Stimulated activated CD4-positive, alpha-beta T cell treated with anti-CD3 and anti-CD28 coated beads, Interleukin-1b, Interleukin-23, amount 100 ng/mL, for 48 hours (primary cell): ENCODE results near the gene COL5A2.

ENCODE experiments used
- DNase-seq: peaks from one replicate; pipeline ENCODE4 v3.0.0-alpha.2; 2020

COL5A2 gene

GRCh38 chr2:189178726-189179569, 613 bp downstream of the COL5A2 start:
- no peak for DNase-seq

DNA sequence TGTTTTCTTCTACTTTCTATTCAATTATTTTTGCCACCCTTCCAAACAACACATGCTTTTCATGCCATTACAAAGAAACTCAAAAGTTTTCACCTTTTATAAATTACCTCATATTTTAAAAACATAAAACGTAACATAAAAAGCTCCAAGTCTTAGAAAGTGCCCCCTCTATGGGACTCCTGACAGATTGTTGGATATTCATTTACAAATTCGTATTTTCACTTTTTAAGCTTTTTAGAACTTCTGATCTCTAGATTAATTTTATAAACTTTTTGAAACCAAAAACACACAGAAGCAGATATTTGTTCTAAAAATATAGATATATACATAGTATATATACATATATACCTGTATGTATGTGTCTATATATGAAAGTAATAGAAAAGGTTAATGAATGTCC, 1.5 kb downstream of the COL5A2 start:
- no peak for DNase-seq

DNA sequence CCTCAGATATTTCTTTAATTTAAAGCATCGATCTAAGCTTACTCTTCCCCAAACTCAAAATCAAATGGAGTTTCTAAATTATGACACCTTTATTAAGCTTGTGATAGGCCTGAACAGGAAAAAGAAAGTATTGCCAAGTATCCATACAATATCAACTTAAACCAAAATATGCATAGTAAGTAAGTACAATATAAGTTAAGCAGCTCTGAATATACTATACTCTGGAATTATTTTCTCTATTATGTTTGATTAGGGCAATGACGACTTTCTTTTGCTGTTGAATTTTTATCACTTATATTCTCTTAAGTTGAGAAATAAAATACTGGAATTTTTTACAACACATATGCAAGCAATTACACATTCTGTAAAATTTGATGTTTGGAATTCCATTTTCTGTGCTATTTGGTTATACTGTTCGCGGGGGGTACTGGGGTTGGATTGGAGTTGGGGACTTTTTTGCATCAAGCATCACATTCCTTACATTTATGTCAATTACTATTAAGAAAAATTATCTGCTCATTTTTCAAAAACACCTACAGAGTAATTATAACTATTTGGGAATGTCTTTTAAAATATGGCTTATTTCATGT, 2.2 kb downstream of the COL5A2 start:
- no peak for DNase-seq

- DNase-seq: no peak
These were observed 3.0 kb downstream of the COL5A2 start for GRCh38 chr2:189176516-189176915.

DNA sequence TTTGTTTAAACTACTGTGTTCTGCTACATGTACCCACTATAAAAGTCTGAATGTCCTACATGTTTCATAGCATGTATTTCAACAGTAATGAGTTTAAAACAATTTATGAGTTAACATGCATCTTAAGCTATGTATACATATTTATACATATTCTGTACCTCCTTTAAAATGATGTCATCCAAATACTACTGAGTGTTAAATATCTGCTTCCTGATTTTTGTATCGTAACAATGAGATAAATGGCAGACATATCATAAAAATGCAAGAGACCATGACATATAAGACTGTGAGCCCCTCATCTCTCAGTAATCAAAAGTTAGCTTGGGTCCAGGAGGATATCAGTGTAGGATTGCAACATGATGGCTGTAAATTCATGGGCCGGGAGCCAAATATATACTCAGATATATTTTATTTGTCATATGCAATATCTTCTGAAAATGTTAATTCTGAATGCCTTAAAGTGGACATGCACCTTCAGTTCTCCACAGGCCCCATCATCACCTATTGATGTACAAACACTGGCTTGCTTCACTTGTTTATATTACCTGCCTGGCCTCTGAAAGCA, 3.6 kb downstream of the COL5A2 start:
- DNase-seq: no peak

- no peak for DNase-seq
These were observed 7.5 kb downstream of the COL5A2 start for GRCh38 chr2:189171956-189172609.

GRCh38 chr2:189168856-189169499, 10.6 kb downstream of the COL5A2 start:
- no peak for DNase-seq

- DNase-seq: no peak
These were observed 13.7 kb downstream of the COL5A2 start for GRCh38 chr2:189165656-189166380.

GRCh38 chr2:189164746-189165145, 14.8 kb downstream of the COL5A2 start:
- DNase-seq: no peak

DNA sequence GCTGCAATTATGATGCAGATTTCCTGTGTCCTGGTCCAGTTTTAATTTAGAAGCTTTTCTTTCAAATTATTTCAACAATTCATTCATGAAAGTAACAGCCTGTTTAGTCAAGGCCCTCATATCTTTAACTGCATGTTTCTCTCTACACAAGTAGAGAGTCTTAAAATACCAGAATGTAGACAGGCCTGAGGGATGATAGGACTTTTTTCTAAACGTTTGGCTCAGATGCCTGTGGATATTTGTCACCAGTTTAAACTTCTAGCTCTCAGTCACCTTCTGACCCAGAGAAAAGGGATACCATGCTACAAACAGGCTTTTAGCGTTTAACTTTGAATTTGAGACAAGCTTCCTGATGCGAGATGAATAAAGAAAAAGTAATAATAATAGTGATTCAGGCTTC, 15.7 kb downstream of the COL5A2 start:
- DNase-seq: no peak

DNA sequence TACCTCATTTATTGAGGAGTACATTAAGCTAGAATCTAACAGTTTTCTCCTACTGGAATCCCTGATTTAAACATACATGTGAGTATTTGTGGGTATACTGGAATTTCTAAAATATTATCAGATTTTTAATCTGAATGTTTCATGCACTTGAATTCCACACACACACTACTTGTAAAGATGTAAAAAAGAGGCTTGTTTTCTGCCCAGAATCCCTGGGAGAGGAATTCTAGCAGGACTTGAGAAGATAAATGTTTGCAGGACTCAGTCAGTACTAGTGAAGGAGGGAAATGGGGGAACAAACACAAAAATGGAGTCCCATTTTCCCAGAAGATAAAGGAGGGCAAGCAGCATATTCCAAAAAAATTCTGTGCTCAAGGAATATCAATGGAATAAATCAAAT, 17.0 kb downstream of the COL5A2 start:
- no peak for DNase-seq

- DNase-seq: no peak
These were observed 17.7 kb downstream of the COL5A2 start for GRCh38 chr2:189161894-189162293.

DNA sequence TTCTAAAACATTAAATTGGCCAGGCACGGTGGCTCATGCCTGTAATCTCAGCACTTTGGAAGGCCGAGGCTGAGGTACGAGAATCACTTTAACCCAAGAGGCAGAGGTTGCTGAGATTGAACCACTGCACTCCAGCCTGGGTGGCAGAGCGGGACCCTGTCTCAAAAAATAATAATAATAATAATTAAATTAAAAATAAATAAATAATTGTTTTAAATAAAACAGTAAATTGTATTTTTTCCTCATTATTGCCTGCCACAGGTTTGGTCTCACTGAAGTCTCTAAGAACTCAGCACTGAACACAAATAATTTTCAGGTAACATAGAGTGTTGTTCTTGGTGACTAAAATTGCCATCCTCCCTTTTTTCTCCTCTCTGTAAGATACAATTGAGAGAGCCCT, 19.8 kb downstream of the COL5A2 start:
- no peak for DNase-seq

GRCh38 chr2:189159273-189159672, 20.3 kb downstream of the COL5A2 start:
- DNase-seq: no peak

DNA sequence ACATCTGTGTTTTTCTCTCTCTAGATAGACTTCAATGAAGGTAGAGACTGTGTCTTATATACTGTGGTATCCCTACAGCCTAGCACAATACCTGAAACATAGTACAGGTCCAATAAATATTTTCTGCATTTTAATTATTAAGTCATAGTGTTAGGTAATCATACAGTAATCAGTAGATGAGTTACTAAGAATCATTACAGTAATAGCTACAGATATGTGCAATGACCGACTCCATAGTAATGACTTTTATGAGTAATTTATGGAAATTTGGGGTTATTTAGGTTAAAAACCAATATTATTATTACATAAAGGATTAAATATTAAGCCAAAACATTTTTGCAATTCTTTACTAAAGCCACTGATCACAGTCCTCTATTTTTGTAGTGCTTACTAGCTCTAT, 21.6 kb downstream of the COL5A2 start:
- DNase-seq: no peak

GRCh38 chr2:189157456-189157855, 22.1 kb downstream of the COL5A2 start:
- DNase-seq: no peak

DNA sequence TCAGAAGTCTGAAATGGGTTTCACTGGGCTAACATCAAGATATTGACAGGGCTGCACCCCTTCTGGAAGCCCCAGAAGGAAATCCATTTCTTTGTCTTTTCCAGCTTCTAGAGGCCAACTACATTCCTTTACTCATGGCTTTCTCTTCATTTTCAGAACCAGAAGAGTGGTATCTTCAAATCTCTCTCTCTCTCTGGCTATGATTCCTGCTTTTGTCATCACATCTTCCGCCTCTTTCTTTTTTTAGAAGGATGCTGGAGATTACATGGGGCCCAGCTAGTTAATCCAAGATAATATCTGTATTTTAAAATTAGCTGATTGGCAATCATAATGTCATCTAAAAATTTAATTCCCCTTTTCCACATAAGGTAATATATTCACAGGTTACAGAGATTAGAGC, 23.8 kb downstream of the COL5A2 start:
- DNase-seq: no peak

DNA sequence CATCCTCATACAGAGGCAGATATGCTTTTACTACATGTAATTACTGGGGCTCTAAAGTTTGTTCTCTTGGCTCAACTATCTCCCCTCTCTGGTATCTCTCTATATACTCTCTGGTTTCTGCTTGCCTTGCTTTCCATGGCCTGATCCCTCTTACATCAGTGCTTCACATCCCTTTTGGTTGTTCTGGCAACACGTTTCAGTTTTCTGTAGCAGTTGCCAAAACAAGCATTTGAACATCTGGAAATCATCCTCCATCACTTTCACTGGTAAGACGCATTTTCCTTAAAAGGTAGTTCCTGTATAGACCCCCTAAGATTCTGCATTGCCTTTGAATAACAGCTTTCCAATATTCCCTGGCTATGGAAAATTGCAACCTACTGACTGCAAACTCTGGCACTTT, 25.9 kb downstream of the COL5A2 start:
- no peak for DNase-seq

DNA sequence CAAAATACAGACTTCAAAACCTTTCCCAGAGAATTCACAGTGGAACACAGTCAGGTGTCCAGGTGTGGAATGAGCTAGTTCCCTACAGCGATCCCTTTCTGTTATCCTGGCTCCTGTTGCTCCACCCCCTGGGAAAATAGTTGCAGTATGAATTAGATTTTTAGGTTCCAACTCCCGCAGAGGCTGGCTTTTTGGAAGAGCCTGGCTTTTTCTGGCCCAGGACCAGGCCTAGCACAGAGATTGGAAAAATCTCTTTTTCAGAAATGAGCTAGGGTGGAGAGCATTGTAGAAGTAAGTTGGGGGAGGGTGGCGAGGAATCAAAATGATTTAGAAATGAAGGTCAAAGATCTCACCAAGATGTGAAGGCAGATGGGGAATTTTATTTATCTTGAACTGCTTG, 27.1 kb downstream of the COL5A2 start:
- DNase-seq: no peak

DNA sequence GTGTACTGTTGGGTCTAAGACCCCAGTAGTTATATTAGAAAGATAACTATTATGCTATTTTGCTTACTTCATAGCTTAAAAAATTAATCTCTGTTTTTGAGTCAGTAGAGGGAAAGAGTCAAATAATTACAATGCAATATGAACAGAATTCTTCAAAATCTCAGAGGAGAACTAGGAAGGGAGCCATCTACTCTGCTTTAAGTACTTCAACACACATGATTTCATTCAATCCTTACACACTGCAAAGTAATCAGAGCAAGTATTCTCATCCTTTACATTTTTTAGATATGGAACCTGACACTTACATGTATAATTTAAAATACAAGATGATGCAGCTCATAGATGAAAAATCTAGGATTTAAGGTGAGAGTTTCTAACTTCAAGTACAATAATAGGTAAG, 27.7 kb downstream of the COL5A2 start:
- DNase-seq: no peak

- no peak for DNase-seq
These were observed 29.5 kb downstream of the COL5A2 start for GRCh38 chr2:189150033-189150432.

DNA sequence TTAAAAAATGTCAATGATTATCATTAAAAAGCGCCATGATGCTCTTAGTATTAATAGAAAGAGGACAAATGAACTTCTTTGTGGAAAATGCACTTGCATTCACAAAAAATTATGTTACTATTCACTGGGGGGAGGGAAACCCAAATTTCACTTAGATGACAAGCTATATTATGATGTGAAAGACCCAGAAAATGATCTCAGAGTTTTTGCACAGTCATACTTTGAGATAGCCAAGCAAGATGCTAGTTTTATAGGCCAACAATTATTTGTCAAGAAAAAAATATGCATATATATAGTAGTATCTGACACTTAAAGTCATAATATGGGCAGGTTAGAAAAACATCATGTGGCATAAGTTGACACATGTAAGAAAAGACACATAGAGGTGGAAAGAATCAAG, 31.6 kb downstream of the COL5A2 start:
- no peak for DNase-seq

DNA sequence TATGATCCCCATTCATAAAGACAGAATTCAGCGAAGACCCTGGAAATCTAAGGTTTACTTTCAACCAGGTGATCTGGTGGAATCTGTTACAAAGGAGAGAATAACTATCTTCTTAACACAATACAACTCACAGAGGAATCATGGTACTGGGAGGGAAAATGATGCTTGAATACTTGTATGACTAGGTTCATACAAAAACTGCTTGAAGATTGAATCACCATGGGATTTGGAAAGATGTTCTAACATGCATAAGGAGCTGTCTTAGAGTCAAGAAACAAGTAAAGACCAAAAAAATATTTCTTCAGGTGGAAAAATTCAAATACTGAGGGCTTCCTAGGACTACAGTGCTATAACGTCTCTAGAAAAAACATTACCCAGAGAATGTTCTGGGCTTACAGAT, 32.2 kb downstream of the COL5A2 start:
- no peak for DNase-seq
